Kidney tubule cell (primary cell): ENCODE measurements around the gene SCNN1A.
A peak's percentile ranks its signal among the peaks of the same experiment; 100 is the strongest.

ENCODE experiments used
- DNase-seq: peaks from one replicate; pipeline ENCODE4 v3.0.0-alpha.2; 2018; ENCODE audit warnings: low spot score

SCNN1A gene

DNA sequence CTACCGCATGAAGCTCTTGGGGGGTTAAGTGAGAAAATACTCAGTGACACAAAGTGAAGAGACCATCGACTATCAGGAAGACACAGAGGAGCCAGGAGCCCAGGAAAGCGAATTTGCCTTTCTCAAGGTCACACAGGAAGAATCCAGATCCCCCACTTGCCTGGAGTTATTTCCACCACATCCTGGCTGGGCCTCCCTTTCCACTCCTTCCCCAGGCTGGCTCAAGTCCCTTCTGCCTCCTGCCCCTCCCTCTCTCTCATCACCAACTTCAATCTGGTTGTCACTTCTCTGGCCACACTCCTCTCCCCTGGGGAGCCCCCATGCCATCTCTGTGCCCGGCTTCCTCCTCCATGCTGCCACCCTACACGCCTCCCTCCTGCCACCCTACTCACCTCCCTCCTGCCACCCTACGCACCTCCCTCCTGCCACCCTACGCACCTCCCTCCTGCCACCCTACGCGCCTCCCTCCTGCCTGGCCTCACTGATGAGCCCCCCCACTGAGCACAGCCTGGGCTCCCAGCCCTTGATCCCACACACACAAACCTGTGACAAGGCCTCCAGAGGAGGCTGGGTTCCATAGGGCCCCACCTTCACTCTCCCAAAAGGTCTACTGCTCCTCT lies 6.3 kb downstream of the SCNN1A start:
- DNase-seq = no peak

- no peak for DNase-seq
These were observed 7.1 kb downstream of the SCNN1A start for GRCh38 chr12:6367969-6368892.

DNA sequence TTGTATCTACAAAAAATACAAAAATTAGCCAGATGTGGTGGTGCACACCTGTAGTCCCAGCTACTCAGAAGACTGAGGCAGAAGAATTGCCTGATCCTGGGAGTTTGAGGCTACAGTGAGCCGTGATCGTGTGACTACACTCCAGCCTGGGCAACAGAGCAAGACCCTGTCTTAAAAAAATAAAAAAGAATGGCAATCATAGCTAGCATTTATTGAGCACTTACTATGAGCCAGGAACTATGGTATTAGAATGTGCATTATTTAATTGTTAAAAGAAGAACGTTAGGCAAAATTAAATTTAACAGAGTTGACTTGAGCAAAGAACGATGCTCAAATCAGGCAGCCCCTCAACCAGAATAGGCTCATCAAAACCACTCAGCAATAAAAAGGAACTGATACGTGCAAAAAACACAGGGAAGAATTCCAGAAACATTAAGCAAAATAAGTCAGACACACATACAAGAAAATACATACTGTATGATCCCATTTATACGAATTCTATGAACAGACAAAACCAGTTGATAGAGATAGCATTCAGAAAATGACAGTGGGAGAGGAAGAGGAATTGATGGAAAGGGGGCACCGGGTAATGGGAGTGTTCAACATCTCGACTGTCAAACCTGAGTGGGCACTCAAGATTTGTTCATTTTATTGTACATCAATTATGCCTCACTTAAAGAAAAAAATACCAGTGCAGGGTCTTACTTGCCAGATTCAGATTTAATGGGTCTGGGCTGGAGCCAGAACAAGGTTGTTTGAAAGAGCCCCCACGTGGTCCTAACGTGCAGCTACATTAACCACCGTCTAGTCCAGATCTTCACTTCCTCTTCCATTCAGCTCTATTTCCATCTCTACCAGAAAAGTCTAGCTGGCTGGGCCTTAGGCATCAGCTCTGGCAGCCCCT lies 8.0 kb downstream of the SCNN1A start:
- DNase-seq = peak; percentile 40

GRCh38 chr12:6364044-6364374 lies 11.4 kb downstream of the SCNN1A start:
- peak; percentile 17 for DNase-seq

DNA sequence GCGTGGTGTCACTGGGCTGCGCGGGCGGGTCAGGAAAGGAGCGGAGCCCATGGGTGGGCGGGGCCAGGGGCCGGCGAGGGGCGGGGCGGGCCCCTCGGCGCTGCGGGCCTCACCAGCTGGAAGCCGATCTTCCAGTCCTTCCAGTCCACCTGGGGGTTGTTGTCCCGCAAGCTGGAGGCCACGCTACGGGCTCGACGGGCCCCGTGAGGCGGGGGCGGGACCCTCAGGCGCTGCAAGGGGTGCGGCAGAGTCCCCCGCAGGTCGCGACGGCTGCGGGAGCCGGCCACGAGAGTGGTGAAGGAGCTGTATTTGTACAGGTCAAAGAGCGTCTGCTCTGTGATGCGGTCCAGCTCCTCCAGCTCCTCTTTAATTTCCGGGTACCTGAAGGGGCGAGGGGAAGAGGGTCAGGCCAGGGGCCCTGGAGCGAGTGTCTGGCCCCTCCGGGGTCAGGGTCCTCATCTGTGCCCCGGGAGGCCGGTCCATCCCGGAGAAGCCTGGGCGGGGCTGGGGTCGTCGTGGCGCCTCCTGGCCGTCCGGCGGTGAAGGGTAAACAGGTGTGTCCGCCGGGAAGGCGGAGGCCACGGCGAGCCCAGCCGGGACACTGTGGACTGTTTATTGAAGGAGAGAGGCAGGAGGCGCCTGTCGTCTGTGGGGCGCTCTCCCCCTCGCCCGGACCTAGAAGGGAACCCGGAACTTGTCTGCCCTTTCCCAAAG lies 11.9 kb downstream of the SCNN1A start:
- DNase-seq = peak; percentile 66

DNA sequence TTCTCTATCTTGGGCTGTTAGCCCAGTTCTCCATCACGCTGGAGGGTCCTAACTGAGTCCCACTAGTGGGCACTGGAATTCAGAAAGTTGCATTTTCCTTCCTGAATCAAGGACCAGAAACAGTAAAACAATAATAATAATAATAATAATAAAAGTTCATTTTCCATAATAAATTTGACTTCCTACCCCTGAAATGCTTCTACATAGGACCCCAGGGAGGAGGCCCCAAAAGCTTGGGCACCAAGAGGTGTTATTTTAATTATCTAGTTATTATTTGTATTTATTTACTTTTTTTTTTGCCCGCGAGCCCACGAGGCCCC lies 12.4 kb downstream of the SCNN1A start:
- no peak for DNase-seq

GRCh38 chr12:6362403-6362802 lies 13.0 kb downstream of the SCNN1A start:
- DNase-seq = no peak

GRCh38 chr12:6361834-6362233 lies 13.5 kb downstream of the SCNN1A start:
- peak; percentile 93 for DNase-seq

DNA sequence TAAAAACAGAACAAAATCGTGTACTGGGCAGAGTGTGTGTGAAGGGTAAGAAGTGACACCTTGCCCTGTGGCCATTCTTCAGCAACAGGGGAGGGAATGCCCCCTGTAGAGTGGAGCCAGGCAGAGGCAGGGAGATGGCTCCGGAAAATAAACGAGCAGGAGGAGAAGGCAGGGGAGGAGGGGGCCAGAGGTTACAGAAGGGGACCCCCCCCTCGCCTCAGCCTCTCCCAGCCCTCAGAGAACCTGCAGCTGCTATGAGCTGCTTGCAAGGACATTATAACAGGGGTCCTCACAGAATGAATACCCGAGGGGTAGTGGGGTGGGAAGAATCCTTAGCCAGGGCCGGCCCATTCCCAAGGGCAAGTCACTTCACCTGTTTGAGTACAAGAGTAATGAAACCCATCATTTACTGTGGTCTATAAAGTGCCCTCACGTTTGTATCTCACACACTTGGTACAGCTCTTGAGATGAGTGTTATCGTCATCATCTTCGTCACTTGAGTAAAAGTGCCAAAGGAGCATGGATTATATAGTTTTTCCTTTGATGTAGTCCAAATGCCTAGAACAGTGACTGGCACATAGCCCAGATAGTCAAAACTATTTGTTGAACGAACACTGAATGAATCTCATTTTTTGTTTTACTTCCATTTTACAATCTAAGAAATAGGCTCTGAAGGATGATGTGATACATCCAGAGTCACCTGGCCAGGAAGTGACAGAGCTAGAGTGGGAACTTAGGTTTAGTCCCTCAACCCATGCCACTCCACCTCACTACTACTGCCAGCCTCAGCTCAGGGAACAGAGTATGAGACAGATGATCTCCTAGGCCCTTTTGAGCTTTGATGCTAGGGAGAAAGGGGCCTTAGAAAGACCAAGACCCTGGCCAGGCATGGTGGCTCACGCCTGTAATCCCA lies 14.5 kb downstream of the SCNN1A start:
- no peak for DNase-seq

- DNase-seq = no peak
These were observed 15.2 kb downstream of the SCNN1A start for GRCh38 chr12:6360080-6360571.

DNA sequence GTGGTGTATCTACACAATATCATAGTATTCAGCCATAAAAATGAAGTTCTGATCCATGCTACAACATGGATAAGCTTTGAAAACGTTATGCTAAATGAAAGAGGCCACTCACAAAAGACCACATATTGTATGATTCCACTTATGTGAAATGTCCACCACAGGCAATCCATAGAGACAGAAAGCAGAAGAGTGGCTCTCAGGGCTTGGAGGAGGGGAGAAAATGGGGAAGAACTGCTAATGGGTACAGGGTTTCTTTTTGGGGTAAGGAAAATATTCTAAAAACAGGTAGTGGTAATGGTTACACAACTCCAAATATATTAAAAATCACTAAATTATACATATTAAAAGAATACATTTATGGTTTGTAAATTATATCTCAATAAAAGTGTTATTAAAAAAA lies 16.5 kb downstream of the SCNN1A start:
- no peak for DNase-seq

GRCh38 chr12:6356374-6356820 lies 19.0 kb downstream of the SCNN1A start:
- no peak for DNase-seq

DNA sequence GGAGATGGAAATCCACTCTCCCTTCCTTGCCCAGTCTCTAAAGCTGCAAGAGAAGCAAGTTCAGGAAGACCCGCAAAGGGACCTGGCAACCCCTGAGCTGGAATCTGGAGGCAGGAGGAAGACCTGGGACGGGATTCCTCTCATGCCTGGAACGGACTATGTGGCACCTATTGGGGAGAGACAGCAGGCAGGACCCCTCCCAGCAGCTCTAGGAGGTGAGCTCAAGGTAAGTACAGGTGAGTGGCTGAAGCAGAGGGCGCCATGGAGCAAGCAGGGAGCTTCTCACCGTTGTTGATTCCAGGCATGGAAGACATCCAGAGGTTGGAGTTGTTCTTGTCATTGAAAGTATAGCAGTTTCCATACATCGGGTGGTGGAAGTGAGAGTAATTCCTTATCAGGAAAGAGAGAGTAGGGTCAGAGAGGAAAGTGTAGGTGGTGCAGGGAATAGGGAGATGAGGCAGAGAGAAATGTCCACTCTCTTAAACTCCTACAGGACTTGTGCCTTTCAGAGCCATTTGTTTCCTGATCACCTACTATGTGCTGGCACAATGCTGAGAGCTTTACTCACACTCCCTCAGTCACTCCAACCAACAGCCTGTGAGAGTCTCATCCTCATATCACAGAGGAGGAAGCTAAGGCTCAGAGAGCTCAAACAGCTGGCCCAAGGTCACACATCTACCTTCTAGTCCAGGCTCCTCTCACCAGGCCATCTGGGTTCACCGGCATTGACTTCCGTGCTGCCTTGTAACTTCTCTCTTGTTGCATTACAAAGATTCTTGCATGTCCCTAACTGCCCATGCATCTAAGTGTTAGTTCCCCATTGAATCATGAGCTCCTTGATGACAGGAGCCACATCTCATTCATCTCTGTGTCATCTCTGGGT lies 19.6 kb downstream of the SCNN1A start:
- no peak for DNase-seq

DNA sequence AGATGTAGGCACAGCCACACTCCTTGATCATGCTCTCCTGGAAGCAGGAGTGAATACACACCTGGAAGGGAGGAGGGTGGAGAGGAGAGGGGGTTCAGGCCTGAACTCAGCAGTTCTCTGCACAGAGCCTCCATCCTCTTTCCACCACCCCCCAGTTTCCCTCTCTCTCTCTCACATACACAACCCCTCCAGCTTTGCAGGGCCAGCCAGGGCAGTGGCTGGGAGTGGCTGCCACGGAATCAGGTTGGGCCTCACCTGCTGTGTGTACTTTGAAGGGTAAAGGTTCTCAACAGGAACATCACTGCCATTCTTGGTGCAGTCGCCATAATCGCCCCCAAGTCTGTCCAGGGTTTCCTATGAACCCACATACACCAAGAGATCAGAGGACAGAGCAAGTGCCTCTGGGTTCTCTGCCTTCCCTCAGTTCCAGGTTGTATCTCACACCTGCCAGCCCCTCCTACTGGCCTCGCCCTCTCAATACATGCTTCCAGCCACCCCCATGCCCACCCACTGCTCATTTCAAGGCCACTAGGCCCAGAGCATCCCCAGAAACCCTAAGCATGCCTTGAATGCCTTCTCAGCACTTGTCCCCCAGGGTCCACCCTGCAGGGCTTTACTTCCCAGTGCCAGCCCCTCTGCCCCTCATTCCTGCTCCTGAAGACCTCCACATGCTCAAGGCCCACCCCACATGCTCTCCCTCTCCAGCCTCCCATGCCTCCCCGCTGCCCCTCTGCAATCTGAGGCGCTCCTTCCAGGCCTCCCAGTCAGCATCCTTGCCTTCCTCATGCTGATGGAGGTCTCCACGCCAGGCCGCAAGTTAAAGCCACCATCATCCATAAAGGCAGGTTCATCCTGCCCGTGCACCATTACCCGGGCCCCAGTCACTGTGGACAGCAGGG lies 20.6 kb downstream of the SCNN1A start:
- no peak for DNase-seq

GRCh38 chr12:6352193-6353173 lies 22.9 kb downstream of the SCNN1A start:
- no peak for DNase-seq

- no peak for DNase-seq
These were observed 23.7 kb downstream of the SCNN1A start for GRCh38 chr12:6351622-6352021.
